Loucy (cell line): ENCODE results near the gene HSPG2.

Experiments used
- H2AFZ ChIP-seq: fragments of 200-600 bp; sonication (generic); 2 replicates; pipeline ENCODE4 v1.6.0; 2016; ENCODE audit warnings: antibody characterized with exemption, mild to moderate bottlenecking, low read length, moderate library complexity
- H3F3A ChIP-seq: fragments of 200-600 bp; 2 replicates; pipeline ENCODE4 v1.6.0; 2016; ENCODE audit warnings: antibody characterized with exemption, low read depth, mild to moderate bottlenecking
- H3K27me3 ChIP-seq: fragments of 200-600 bp; sonication (generic); 2 replicates; pipeline ENCODE4 v1.6.1; 2014; ENCODE audit warnings: low read length, mild to moderate bottlenecking; ENCODE audit not compliant: insufficient read depth, poor library complexity, severe bottlenecking
- H3K36me3 ChIP-seq: fragments of 200-600 bp; sonication (generic); 2 replicates; pipeline ENCODE4 v1.6.1; 2016; ENCODE audit warnings: low read length; ENCODE audit not compliant: insufficient read depth
- H3K4me1 ChIP-seq: fragments of 200-600 bp; sonication (generic); 2 replicates; pipeline ENCODE4 v1.5.1; 2014; ENCODE audit warnings: low read length, mild to moderate bottlenecking; ENCODE audit not compliant: insufficient read depth, poor library complexity, severe bottlenecking
- H3K4me2 ChIP-seq: fragments of 200-600 bp; sonication (generic); 2 replicates; pipeline ENCODE4 v1.6.0; 2014; ENCODE audit warnings: antibody characterized with exemption, low read length, low read depth, mild to moderate bottlenecking; ENCODE audit not compliant: poor library complexity, severe bottlenecking
- H3K4me3 ChIP-seq: fragments of 200-600 bp; sonication (generic); 2 replicates; pipeline ENCODE4 v1.5.1; 2014; ENCODE audit warnings: low read length, mild to moderate bottlenecking, mixed read lengths; ENCODE audit not compliant: poor library complexity, severe bottlenecking
- H3K79me2 ChIP-seq: fragments of 200-600 bp; sonication (generic); 2 replicates; pipeline ENCODE4 v1.6.1; 2014; ENCODE audit warnings: low read length; ENCODE audit not compliant: insufficient read depth
- H3K9ac ChIP-seq: fragments of 200-600 bp; sonication (generic); 2 replicates; pipeline ENCODE4 v1.6.0; 2014; ENCODE audit warnings: mild to moderate bottlenecking, low read depth, low read length, moderate library complexity; ENCODE audit not compliant: poor library complexity, severe bottlenecking
- H3K9me2 ChIP-seq: fragments of 200-600 bp; sonication (generic); replicated peaks from 2 replicates; pipeline ENCODE4 v1.6.1; 2016; ENCODE audit warnings: low read depth, low read length, mixed read lengths
- H3K9me3 ChIP-seq: fragments of 200-600 bp; sonication (generic); 2 replicates; pipeline ENCODE4 v1.6.1; 2014; ENCODE audit warnings: mild to moderate bottlenecking, antibody characterized with exemption, low read length, low read depth; ENCODE audit not compliant: insufficient read depth
- H4K20me1 ChIP-seq: fragments of 200-600 bp; sonication (generic); 2 replicates; pipeline ENCODE4 v1.6.0; 2014; ENCODE audit warnings: antibody characterized with exemption, low read length, mild to moderate bottlenecking; ENCODE audit not compliant: insufficient read depth, poor library complexity, severe bottlenecking
- EZH2phosphoT487 ChIP-seq: fragments of 200-600 bp; IDR thresholded peaks from 2 replicates; pipeline ENCODE4 v1.6.1; 2018; ENCODE audit warnings: antibody characterized with exemption, mild to moderate bottlenecking, moderate library complexity, borderline replicate concordance
- TF ChIP-seq, protein P1 (sequence below): fragments of 200-600 bp; sonication (generic); conservative IDR thresholded peaks from 2 replicates; pipeline ENCODE4 v1.5.1; 2014; ENCODE audit warnings: mild to moderate bottlenecking, antibody characterized with exemption, low read length

Gene HSPG2

DNA sequence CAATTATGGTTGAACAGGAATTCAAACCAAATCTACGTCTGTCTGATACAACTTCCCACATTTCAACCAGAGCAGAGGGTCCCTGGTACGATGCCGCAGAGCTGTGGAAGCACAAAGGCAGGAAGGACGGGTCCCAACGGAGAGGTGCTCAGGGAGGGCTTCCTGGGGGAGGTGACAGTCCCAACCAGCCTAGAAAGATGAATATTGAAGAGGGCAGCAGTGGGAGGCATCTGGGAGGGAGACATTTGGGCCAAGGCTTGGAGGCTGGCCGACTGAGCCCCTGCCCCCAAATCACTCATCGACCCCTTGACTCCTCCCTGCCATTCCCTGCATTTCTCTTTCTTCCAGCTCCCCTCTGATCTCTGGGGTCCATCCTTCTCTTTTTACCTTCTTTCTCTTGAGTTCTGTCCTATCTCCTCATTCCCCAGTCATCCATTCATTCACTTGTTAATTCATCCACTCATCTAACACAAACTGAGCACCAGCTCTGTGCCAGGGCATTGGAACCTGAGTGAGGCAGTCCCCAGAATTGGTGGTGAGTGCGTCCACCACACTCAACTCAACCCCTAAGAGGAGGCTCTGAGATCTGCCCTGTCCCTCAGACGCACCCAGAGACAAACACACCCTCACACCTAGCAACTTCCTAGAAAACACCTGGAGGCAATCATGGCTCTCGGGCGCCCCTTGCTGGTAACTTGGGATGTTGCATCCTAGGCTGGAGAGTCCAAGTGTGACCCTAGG is 26.5 kb upstream of the HSPG2 start:
- H4K20me1 ChIP-seq: no peaks in the 10 kb centered on the region
- no peak overlapping the region for H3K4me2 ChIP-seq
- no peak overlapping the region for H3K4me3 ChIP-seq
- H3K36me3 ChIP-seq: no peaks in the 10 kb centered on the region
- H3K9me2 ChIP-seq: no peaks in the 10 kb centered on the region
- TF ChIP-seq, protein P1, sequence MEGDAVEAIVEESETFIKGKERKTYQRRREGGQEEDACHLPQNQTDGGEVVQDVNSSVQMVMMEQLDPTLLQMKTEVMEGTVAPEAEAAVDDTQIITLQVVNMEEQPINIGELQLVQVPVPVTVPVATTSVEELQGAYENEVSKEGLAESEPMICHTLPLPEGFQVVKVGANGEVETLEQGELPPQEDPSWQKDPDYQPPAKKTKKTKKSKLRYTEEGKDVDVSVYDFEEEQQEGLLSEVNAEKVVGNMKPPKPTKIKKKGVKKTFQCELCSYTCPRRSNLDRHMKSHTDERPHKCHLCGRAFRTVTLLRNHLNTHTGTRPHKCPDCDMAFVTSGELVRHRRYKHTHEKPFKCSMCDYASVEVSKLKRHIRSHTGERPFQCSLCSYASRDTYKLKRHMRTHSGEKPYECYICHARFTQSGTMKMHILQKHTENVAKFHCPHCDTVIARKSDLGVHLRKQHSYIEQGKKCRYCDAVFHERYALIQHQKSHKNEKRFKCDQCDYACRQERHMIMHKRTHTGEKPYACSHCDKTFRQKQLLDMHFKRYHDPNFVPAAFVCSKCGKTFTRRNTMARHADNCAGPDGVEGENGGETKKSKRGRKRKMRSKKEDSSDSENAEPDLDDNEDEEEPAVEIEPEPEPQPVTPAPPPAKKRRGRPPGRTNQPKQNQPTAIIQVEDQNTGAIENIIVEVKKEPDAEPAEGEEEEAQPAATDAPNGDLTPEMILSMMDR: peak; percentile 87
- no peak for TF ChIP-seq EZH2phosphoT487
- H3K27me3 ChIP-seq: no peaks in the 10 kb centered on the region
- H3K4me1 ChIP-seq: no peaks in the 10 kb centered on the region
- no peaks in the 10 kb centered on the region for H3F3A ChIP-seq
- H2AFZ ChIP-seq: no peak overlapping the region
- H3K79me2 ChIP-seq: no peaks in the 10 kb centered on the region
- no peaks in the 10 kb centered on the region for H3K9me3 ChIP-seq
- H3K9ac ChIP-seq: no peak overlapping the region

DNA sequence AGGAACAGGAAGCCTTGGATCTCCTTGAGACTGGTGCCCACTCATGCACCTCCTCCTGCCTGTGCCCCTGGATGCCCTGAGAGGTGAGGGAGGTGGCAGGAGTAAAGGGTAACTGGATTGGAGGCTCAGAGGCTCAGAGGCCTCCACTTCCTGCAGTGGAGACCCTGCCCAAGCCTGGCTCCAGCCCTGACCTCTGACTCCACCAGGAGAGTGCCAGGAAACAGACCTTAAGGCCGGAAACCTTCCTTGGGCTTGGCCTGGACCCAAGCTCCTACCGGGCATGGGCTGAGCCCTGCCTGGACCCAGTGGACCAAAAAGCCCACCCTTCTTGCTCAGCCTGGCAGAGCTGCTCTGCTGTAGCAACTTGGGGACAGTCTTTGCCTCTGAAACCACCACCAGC is 24.7 kb upstream of the HSPG2 start:
- Histone ChIP-seq H3F3A (no peaks in the 10 kb centered on the region), H3K9me2 (no peaks in the 10 kb centered on the region), H3K9ac (no peak overlapping the region), H2AFZ (no peak overlapping the region), H3K27me3 (no peaks in the 10 kb centered on the region), H3K4me3 (no peak overlapping the region), H4K20me1 (no peaks in the 10 kb centered on the region), H3K4me1 (no peaks in the 10 kb centered on the region), H3K9me3 (no peaks in the 10 kb centered on the region), H3K79me2 (no peaks in the 10 kb centered on the region), H3K4me2 (no peak overlapping the region), H3K36me3 (no peaks in the 10 kb centered on the region)
- no peak for TF ChIP-seq EZH2phosphoT487
- TF ChIP-seq, protein P1: no peak

GRCh38 chr1:21961337-21961736 is 24.2 kb upstream of the HSPG2 start:
- Histone ChIP-seq H3K4me3 (no peak overlapping the region), H3F3A (no peaks in the 10 kb centered on the region), H2AFZ (no peak overlapping the region), H3K4me1 (peaks cover 1% of the 10 kb centered on the region), H3K27me3 (no peaks in the 10 kb centered on the region), H3K9me2 (no peaks in the 10 kb centered on the region), H4K20me1 (no peaks in the 10 kb centered on the region), H3K79me2 (no peaks in the 10 kb centered on the region), H3K9me3 (no peaks in the 10 kb centered on the region), H3K9ac (no peak overlapping the region), H3K36me3 (no peaks in the 10 kb centered on the region), H3K4me2 (no peak overlapping the region)
- TF ChIP-seq EZH2phosphoT487: no peak
- TF ChIP-seq, protein P1: no peak
